KMS-11 (cell line): ENCODE measurements around the gene PEMT.
"Not testable (repeated sequence)": the region's sequence is repeated elsewhere in the genome, so short reads cannot be mapped to it uniquely, and the experiment has no call there.

ENCODE experiments used
- H2AFZ ChIP-seq: fragments of 200-600 bp; sonication (generic); 2 replicates; pipeline ENCODE4 v1.6.1; 2016; ENCODE audit warnings: antibody characterized with exemption, mixed run types, low read depth
- H3K27ac ChIP-seq: fragments of 200-600 bp; sonication (generic); 2 replicates; pipeline ENCODE4 v1.6.1; 2016; ENCODE audit warnings: mild to moderate bottlenecking, mixed run types
- H3K27me3 ChIP-seq: fragments of 200-600 bp; sonication (generic); 2 replicates; pipeline ENCODE4 v1.6.1; 2017; ENCODE audit warnings: mild to moderate bottlenecking, low read depth, mixed run types, moderate library complexity; ENCODE audit not compliant: insufficient read depth
- H3K36me3 ChIP-seq: fragments of 200-600 bp; sonication (generic); 2 replicates; pipeline ENCODE4 v1.6.1; 2017; ENCODE audit warnings: mild to moderate bottlenecking, mixed run types; ENCODE audit not compliant: insufficient read depth
- H3K4me1 ChIP-seq: fragments of 200-600 bp; sonication (generic); 2 replicates; pipeline ENCODE4 v1.6.1; 2016; ENCODE audit warnings: mild to moderate bottlenecking, low read depth, mixed run types; ENCODE audit not compliant: poor library complexity, severe bottlenecking
- H3K4me2 ChIP-seq: fragments of 200-600 bp; sonication (generic); 2 replicates; pipeline ENCODE4 v1.7.0; 2016; ENCODE audit warnings: mild to moderate bottlenecking, mixed run types
- H3K4me3 ChIP-seq: fragments of 200-600 bp; sonication (generic); IDR thresholded peaks from 2 replicates; pipeline ENCODE4 v1.6.1; 2017; ENCODE audit warnings: low read depth, low read length, mixed read lengths; ENCODE audit not compliant: insufficient read depth
- H3K79me2 ChIP-seq: fragments of 200-600 bp; sonication (generic); 2 replicates; pipeline ENCODE4 v1.6.1; 2016; ENCODE audit warnings: low read depth, mixed run types; ENCODE audit not compliant: insufficient read depth
- H3K9ac ChIP-seq: fragments of 200-600 bp; sonication (generic); 2 replicates; pipeline ENCODE4 v1.6.1; 2016; ENCODE audit warnings: mild to moderate bottlenecking, mixed run types
- H4K20me1 ChIP-seq: fragments of 200-600 bp; sonication (generic); 2 replicates; pipeline ENCODE4 v1.6.1; 2016; ENCODE audit warnings: mild to moderate bottlenecking, mixed run types; ENCODE audit not compliant: insufficient read depth
- TF ChIP-seq, protein P1 (sequence below): fragments of 200-600 bp; sonication (generic); conservative IDR thresholded peaks from 2 replicates; pipeline ENCODE4 v1.6.1; 2017; ENCODE audit warnings: low read depth, mild to moderate bottlenecking, antibody characterized with exemption, low read length, moderate library complexity, mixed read lengths

PEMT gene

DNA sequence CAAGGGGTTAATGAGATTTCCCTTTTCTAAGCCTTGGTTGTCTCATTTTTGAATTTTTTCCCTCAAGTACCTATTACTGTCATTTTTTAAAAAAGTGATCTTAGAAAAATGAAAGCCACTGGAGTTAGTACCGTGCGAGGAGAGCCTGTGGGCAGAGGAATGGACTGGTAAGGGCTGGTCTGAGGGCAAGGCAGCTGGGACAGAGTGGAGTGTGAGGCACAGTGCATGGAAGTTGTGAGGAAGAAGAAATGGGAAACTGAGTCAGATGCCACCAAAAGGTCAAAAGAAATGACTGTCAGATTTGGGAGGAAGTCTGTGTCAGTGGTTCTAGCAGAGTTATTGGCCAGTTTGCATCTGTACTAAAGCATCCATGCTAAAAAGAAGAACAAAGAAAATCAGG is 103.5 kb downstream of the PEMT start:
- Histone ChIP-seq H3K4me1 (peaks cover 41% of the 10 kb centered on the region), H4K20me1 (no peaks in the 10 kb centered on the region), H3K79me2 (peaks cover 10% of the 10 kb centered on the region; the same call in 1 of the 2 replicates), H3K27me3 (no peaks in the 10 kb centered on the region), H3K36me3 (no peaks in the 10 kb centered on the region), H3K4me2 (peak overlapping the region; percentile 73; the same call in 1 of the 2 replicates), H2AFZ (no peak overlapping the region), H3K9ac (no peak overlapping the region), H3K27ac (peak overlapping the region; percentile 51; the same call in 1 of the 2 replicates), H3K4me3 (no peak overlapping the region)
- TF ChIP-seq, protein P1, sequence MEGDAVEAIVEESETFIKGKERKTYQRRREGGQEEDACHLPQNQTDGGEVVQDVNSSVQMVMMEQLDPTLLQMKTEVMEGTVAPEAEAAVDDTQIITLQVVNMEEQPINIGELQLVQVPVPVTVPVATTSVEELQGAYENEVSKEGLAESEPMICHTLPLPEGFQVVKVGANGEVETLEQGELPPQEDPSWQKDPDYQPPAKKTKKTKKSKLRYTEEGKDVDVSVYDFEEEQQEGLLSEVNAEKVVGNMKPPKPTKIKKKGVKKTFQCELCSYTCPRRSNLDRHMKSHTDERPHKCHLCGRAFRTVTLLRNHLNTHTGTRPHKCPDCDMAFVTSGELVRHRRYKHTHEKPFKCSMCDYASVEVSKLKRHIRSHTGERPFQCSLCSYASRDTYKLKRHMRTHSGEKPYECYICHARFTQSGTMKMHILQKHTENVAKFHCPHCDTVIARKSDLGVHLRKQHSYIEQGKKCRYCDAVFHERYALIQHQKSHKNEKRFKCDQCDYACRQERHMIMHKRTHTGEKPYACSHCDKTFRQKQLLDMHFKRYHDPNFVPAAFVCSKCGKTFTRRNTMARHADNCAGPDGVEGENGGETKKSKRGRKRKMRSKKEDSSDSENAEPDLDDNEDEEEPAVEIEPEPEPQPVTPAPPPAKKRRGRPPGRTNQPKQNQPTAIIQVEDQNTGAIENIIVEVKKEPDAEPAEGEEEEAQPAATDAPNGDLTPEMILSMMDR, result no peak

DNA sequence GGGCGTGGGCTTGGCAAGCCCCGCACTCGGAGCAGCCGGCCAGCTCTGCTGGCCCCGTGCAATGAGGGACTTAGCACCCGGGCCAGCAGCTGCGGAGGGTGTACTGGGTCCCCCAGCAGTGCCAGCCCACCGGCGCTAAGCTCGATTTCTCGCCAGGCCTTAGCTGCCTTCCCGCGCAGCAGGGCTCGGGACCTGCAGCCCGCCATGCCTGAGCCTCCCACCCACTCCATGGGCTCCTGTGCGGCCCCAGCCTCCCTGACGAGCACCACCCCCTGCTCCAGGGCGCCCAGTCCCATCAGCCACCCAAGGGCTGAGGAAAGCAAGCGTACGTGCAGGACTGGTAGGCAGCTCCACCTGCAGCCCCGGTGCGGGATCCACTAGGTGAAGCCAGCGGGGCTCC is 105.1 kb downstream of the PEMT start:
- not testable (repeated sequence) for H2AFZ ChIP-seq, H3K36me3 ChIP-seq, H3K4me2 ChIP-seq, H3K4me3 ChIP-seq, H3K27ac ChIP-seq, H4K20me1 ChIP-seq, H3K9ac ChIP-seq, H3K27me3 ChIP-seq
- Histone ChIP-seq H3K4me1 (peaks cover 41% of the 10 kb centered on the region), H3K79me2 (peaks cover 18% of the 10 kb centered on the region; the same call in 1 of the 2 replicates)

DNA sequence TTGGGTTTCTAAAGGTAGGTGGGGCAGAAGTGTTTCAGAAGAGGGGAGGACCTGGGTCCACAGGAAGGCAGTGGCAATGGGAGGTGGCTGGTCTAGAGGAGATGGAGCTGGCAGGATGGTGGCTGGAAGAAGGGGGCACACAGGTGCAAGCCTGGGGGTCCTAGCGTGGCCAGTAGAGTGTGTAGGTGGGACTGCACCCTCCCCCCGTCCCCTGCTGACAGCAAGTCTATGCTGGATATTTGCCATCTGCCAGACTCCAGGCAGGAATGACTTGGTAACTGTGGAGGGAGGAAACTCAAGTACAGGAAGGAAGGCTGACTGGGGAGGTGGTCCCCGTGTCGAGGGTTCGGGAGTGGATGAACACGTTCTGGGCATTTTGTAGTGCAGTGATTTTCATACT is 106.1 kb downstream of the PEMT start:
- Histone ChIP-seq H3K4me1 (peaks cover 34% of the 10 kb centered on the region), H2AFZ (no peak overlapping the region), H3K79me2 (peaks cover 19% of the 10 kb centered on the region; the same call in 1 of the 2 replicates), H3K36me3 (no peaks in the 10 kb centered on the region), H3K27ac (no peak overlapping the region), H3K4me3 (no peak overlapping the region), H3K9ac (no peak overlapping the region), H4K20me1 (no peaks in the 10 kb centered on the region), H3K27me3 (no peaks in the 10 kb centered on the region), H3K4me2 (no peak overlapping the region)
- TF ChIP-seq, protein P1, result no peak

DNA sequence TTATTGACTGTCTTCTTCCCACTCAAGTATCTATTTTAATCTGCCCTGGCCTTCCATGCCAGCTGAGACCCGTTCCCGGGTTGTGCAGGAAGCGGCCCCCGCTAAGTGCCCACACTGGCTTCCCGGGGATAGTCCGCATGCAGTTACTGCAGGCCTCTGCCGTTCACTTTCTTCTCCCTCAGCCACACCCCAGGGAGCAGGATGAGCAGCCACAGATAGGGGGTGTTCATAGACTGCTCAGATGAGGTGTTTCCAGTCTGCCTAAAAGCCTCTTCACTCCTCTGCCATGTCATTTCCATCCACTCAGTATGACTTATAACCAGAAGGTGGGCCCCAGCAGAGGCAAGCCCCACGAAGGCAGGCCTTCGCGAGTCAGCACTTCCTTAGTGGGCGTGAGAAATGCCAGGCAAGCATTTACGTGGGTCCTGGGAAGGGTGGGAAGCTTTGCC is 107.0 kb downstream of the PEMT start:
- no peaks in the 10 kb centered on the region for H4K20me1 ChIP-seq

DNA sequence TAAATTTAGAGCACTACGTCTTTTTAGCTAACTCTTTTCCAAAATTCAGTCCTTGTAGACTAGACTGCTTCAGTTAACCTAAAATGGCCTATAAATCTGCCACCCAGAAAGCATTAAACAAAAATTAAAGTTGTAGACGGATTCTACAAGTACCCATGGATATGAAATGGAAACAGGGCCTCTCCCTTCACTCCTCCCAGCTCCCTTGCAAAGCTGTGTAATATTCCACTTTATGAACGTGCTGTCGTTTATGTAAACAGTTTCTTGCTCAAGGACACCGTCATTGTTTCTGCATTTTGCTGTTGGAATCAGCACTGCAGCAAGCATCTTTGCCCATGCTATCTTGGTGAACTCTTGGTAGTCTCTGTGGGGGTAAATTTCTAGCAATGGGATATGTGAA is 109.6 kb downstream of the PEMT start:
- Histone ChIP-seq H3K27ac (no peak overlapping the region), H2AFZ (no peak overlapping the region), H3K79me2 (peaks cover 42% of the 10 kb centered on the region), H3K4me1 (peaks cover 23% of the 10 kb centered on the region), H3K27me3 (no peaks in the 10 kb centered on the region), H3K4me2 (no peak overlapping the region), H3K36me3 (no peaks in the 10 kb centered on the region), H3K9ac (no peak overlapping the region), H4K20me1 (no peaks in the 10 kb centered on the region), H3K4me3 (no peak overlapping the region)
- TF ChIP-seq, protein P1, result no peak

More for the DNA sequence above, 107.0 kb downstream of the PEMT start:
- Histone ChIP-seq H3K36me3 (no peaks in the 10 kb centered on the region), H2AFZ (no peak overlapping the region), H3K9ac (no peak overlapping the region), H3K79me2 (peaks cover 19% of the 10 kb centered on the region; the same call in 1 of the 2 replicates), H3K27me3 (no peaks in the 10 kb centered on the region), H3K27ac (no peak overlapping the region), H3K4me2 (no peak overlapping the region), H3K4me3 (no peak overlapping the region), H3K4me1 (peaks cover 29% of the 10 kb centered on the region)
- TF ChIP-seq, protein P1, result no peak
